Stimulated activated CD4-positive, alpha-beta T cell treated with anti-CD3 and anti-CD28 coated beads, Interleukin-15, amount 100 ng/mL, for 48 hours (primary cell): ENCODE results near the gene COL8A1.

ENCODE experiments used
- DNase-seq, 2 donors: peaks; one replicate each; pipeline ENCODE4 v3.0.0-alpha.2; 2020; ENCODE audit warnings: low read depth in 2 of 2

COL8A1 gene

GRCh38 chr3:99639579-99639978 is 1.2 kb downstream of the COL8A1 start:
- no peak for DNase-seq

GRCh38 chr3:99640214-99640851 is 1.9 kb downstream of the COL8A1 start:
- no peak for DNase-seq

- no peak for DNase-seq
These were observed 3.1 kb downstream of the COL8A1 start for GRCh38 chr3:99641480-99641879.

GRCh38 chr3:99641982-99642381 is 3.6 kb downstream of the COL8A1 start:
- DNase-seq, result no peak

DNA sequence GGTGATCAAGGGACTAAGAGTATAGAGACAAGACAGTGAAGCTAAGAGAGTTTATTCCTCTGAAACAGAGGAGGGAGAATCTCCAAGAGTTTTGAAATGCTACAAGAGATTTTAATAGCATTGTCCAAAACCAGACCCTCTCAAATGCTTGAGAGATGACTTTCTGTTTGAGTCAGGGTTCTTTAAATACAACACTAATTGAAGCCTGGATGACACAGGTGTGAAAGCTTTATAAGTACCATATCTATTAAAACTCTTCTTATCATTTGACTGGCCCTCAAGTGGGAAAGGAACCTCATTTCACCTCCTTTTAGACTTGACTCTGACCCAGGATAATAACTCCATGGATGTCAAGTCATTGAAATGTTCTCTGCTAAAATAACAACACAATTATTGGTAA is 5.6 kb downstream of the COL8A1 start:
- DNase-seq, result no peak

DNA sequence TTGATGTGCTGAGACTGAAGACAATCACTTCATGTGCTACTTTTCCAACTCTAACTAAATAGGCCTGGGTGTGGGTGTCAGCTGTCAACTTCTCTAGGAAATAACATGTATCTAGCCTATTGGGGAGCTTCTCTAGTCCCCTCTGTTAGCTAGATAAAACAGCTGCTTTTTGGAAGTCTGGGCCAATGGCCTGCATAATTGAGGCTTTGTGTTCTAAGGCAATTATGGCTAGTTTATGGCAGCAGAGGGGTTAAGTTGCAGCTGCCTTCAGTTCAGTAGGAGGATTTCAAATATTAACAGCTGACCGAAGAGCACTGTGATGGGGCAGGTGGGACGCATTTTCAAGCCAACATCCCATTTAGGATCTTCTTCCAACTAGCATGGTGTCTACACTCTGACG is 6.4 kb downstream of the COL8A1 start:
- no peak for DNase-seq

DNA sequence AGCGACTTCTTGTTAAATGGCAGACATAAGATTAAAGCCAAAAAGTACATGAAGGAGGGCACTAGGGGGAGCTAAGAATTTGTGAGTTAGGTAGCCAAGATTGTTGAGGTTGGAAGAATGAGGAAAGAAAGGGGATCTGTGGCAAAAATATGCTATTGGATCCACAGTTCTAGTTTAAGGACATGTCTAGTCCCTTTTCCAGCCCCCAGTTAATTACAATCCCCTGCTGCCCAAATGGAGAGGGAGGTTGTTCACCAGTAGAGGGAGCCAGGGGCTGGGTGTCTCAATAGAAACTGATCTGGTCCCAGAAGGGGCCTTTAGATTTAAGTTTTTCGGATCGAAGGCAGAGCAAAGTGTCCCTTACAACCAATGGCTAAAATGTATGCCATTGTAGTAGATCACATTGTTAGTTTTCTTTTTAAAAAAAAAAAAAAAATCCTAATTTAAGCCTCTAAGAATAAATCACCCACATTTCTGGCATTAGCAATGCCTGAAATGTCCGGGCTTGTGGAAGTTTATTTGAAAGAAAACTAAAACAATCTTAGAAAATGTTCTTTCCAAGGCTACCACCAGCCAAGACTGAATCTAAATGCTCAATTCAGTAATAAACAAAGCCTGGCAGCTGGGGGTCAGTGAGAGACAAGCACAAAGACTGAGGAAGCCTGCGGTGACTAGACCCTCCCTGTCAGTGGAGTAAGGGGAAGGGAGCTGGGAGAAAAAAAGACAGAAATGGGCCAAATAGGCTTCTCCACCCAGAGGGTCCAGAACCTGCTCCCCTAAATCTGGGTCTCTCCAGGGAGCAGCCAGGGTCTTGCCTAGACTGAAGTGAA is 7.1 kb downstream of the COL8A1 start:
- DNase-seq, result no peak

- DNase-seq, result no peak
These were observed 7.7 kb downstream of the COL8A1 start for GRCh38 chr3:99646107-99646435.

DNA sequence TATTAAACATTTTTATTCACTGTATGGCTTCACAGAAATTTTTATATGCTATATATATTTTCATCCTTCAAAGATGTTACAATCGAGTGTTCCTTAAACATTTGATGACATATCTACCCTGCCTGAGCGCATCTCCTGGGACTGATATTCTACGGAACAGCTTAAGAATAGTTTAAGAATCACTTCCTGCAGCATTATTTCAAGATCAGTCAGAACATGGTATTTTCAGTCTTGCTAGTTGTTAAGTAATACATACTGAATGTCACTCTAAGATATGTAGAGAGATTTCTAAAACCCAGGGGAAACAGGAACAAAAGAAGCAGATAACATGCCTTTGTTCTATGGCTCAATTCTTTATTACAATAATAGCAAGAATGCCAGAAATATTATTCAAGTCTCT is 8.7 kb downstream of the COL8A1 start:
- no peak for DNase-seq

- DNase-seq, result no peak
These were observed 9.7 kb downstream of the COL8A1 start for GRCh38 chr3:99648101-99648500.

- no peak for DNase-seq
These were observed 10.1 kb downstream of the COL8A1 start for GRCh38 chr3:99648516-99648915.

- DNase-seq, result no peak
These were observed 13.1 kb downstream of the COL8A1 start for GRCh38 chr3:99651531-99651930.

DNA sequence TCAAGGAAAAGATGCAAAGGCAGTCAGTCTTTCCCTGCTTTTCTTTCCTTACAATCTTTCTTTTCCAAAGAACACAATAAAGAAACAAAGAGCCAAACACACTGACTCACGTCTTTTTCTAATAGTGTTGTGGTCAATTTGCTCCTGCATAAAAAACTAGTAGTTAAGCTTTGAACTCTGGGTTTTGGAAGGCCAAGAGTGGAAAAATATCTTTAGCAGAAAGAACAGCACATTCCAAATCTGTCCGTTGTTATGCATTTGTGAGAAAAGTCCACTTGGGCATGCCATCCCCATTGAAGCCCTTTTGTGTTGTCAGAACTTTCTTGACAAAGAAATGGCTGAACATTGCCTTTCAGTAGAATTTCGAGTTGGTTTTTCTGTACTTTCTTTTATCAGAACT is 18.2 kb downstream of the COL8A1 start:
- no peak for DNase-seq

- no peak for DNase-seq
These were observed 19.9 kb downstream of the COL8A1 start for GRCh38 chr3:99658274-99658673.

GRCh38 chr3:99659032-99659431 is 20.6 kb downstream of the COL8A1 start:
- no peak for DNase-seq

GRCh38 chr3:99659951-99660350 is 21.6 kb downstream of the COL8A1 start:
- no peak for DNase-seq

DNA sequence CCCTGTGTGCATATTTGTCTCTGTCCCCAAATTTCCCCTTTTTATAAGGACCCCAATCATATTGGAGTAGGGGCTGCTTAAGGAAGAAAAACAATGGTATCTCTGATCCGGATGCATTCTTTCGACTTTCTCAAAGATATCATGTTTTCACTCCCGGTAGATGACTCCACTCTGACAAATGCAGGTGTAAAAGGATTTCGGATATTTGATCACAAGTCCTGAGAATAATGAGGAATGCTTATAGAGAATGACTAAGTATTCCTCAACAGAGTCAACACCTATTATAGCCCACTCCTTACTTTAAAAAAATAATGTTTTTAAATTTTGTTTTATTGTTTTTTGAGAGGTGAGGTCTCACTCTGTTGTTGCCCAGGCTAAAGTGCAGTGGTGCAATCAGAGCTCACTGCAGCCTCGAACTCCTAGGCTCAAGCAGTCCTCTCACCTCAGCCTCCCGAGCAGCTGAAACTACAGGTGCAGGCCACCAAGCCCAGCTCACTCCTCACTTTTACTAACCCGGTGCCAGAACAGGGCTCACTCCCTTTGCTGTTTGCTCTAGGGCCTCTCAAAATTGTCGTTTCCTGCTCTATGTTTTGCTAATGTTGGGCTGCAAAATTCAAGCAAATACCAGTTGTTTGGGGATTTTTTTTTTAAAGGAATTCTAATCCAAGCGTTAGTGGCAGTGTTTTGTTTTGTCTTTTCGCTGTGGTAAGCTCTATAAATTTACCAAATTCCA is 24.6 kb downstream of the COL8A1 start:
- no peak for DNase-seq

DNA sequence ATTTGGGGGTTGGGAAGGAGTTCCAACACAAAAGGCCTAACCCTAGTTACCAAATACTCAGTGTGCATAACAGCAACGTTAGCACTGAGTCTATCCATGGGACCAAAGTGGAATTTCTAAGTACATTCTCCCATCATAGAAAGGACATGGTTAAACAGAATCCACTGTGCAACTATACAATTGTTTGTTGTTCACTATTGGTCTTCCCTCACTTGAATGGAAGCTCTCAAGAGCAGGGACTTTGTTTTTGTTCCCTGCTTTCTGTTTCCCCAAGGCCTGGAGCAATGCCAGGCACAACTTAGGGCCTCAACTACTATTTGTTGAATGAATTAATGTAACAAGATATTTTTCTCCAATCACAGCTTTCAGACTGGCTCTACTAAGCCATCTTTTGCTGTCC is 25.6 kb downstream of the COL8A1 start:
- no peak for DNase-seq

DNA sequence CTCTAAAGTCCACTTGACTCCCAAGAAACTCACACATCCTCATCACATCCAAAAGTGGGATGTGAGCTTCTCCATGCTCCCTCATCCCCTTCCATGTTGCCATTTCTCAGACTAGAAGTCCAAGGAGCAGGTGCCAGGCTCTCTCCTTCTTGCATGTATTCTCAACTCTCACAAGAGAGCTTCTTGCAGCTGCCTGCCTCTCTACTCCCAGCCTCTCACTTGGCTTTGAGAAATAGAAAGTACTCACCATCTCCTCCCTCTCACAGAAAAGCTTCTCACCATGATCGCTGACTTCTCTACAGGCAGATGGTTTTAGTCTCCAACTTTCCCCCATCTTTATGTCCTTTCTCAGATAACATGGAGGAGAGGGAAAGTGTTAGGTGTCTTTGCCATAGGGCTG is 26.6 kb downstream of the COL8A1 start:
- DNase-seq, result no peak

- DNase-seq, result no peak
These were observed 27.8 kb downstream of the COL8A1 start for GRCh38 chr3:99666201-99666600.

GRCh38 chr3:99668044-99668443 is 29.6 kb downstream of the COL8A1 start:
- DNase-seq, result no peak

DNA sequence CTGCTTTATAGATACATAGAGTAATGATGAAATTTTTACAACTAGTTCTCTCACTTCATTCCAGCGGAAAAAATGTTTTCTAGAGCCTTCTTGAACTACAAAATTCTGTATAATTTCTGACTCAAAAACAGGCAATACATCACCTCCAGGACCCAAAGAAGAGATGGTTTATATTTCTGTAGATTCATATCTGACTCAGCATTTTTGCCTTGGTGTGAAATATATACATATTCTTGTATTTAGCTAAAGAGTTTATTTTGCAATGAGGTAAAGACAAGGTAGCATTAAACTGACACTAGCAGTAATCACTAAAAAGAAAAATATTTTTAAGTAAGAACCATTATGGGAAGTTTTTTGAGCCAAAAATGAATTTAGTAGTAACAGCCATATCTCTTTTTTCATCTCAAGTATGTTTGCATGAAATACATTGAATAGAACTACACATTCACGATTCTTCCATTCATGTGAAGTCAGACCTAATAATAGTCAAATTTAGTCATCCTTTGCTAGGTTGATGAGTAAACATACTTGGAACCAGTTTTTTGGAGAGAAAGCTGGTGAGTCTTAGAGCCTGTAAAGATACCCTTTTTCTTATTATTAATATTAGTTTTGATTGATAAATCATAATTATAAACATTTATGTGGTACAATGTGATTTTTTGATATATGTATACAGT is 31.6 kb downstream of the COL8A1 start:
- no peak for DNase-seq
